Islet precursor cell (in vitro differentiated cells): ENCODE measurements around the gene RAD18.

ENCODE experiments used
- DNase-seq: peaks from one replicate; pipeline ENCODE4 v3.0.0-alpha.2; 2018

Gene RAD18

DNA sequence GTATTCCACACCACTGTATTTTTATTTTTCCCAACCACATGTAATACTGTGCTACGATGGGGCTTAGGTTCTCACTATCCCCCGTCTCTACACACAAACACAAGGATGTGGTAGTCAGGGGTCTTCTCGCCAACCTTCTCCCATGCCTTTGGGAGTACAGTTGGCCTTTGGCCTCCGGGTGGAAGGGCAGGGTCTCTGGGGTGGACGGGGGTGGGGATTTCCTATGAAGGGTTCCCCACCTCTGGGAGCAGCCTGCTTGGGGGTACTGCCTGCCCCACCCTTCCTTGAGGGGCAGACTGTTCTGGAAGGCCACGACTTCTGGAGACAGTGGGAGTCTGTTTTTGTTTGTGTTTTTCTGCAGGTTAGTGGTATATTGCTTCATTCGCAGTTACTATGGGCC is 21.3 kb upstream of the RAD18 start:
- peak; percentile 23 for DNase-seq

DNA sequence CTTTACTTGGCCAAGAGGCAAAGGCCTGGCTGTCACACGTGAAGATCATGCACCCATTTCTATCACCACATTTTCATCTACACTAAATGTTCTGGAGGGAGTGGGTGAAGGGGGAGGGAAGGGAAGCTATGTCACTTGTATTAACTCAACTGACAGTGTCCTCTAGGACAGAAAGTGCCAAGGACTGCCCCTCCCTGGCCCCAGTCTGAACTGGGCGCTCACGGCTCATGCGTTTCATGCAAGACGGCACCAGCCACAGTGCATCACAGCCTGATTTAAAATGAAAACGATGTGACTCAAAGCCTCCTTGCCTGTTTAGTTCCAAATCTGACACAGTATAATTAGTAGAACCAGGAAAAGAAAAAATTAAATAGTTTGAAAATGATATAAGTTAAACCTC is 20.8 kb upstream of the RAD18 start:
- peak; percentile 29 for DNase-seq

DNA sequence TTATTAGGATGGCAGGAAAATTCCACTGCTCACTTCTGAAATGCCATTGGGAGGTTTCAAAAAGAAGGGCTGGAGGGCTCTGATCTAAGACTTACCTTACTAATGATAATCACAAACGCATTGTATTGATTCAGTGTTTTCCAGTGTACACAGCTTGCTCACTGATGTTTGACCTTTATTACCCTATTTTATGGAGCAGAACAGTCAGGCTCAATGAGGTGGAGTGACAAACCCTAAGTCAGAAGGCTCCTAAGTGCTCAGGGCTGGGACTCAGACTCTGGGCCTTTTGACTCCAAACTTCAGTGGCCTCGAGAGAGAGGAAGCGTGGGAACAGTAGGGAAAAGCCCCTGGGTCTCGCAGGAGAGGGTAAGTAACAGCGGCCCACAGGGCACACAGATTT is 20.3 kb upstream of the RAD18 start:
- DNase-seq: no peak

DNA sequence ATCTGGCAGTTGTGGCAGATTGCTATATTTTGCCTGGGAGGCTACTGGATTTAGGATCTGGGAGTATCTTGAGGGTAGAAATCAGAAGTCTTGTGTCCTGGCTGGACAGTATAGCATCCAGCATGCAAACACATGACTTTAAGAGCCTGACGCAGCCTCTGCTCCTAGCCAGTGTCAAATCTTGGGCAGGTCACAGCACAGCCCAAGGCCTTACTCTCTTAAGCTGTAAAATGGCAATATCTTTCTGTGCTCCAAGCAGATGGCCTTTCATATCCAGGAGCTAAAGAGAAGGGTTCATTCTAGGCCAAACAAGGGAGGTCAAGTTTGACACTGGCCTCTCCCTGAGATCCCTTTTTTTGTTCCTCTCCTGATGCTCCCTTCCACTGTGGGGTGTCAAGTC is 19.8 kb upstream of the RAD18 start:
- peak; percentile 17 for DNase-seq

DNA sequence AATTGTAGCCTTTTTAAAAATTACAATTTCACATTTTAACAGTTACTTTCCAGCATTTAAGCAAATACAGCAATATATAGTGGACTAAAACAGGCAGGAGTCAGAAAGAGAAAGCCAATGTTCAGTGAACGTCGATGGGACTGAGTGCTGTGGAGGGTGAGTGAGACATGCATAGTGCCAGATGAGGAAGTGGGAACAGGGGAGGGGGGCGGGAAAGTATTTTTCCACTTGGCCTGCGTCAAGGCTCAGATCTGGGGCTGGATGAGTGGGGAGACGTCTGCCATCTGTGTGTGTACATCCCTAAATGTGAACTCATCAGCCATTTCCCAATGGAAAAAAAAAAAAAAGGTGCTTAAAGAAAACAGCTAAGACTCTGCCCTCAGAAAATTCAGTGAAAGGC is 19.2 kb upstream of the RAD18 start:
- DNase-seq: peak; percentile 49

DNA sequence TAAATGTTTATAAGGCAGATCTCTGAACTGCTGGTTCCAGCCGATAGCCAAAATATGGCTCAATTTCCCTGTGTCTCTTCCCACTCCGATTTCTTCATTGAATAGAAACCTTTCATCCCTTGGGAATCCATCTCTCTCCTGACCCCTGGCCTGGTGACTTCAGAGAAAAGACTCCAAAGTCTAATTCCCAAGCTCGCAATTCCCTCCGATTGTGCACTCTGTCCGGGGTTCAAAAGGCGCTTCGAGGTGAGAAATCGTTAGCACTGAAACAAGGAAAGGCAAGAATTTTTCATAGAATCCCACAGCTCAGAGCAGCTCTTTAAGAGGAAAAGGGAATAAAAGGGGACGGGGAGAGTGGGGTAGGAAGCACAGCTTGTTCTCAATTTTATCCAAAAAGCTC is 18.4 kb upstream of the RAD18 start:
- DNase-seq: peak; percentile 18

DNA sequence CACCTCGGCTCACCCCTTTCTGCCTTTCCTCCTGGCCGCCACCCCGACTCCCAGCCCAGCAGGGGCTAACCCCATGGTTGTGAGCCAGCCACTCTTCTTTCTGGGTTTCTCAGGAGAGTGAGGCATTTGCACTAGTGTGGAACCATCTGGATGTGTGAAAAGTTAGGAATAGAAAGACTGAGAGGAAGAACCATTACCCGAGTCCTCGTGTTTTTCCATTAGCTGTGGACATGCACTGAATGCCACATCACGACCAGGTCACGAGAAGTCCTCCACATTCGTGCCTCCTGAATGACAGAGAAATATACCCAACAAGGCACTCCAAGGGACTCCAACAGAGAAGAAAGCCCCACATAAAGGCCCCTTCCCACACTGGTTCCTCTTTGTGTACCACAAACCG is 18.0 kb upstream of the RAD18 start:
- DNase-seq: no peak

DNA sequence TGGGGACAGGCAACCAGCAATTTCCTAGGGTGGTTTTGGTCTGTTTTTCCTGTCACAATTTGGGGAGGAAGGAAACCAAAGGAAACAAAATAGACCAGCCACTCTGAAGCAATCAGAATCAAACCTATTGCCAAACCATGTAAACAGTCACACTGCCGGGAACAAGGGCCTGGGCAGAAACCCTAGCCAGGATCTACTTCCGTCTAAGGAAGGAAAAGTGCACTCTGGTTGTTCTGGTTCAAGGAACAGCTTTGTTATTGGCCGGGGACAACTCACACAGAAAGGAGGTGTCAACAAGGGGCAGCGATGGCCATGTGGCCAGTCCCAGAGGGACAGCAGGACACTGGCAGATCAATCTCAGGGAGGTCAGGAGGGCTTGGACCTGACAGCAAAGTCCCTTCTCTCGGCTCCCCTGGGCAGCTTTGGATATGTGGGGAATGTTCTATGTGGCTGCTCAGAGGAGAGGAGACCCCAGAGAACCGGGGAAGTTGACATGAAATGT is 17.5 kb upstream of the RAD18 start:
- no peak for DNase-seq

DNA sequence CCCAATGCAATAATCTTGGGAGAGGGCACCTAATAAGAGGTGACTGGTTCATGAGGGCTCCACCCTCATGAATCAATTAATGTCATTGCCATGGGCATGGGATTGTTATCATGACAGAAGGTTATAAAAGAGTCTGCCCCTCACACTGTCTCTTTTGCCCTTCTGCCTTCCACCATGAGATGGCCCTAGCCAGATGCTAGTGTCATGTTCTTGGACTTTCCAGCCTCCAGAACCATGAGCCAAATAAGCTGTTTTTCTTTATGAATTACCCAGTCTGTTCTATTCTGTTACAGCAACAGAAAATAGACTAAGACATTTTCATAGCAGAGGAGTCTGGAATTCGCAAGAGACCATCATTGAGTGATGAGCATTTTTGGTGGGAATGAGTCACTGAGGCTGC is 16.0 kb upstream of the RAD18 start:
- no peak for DNase-seq

DNA sequence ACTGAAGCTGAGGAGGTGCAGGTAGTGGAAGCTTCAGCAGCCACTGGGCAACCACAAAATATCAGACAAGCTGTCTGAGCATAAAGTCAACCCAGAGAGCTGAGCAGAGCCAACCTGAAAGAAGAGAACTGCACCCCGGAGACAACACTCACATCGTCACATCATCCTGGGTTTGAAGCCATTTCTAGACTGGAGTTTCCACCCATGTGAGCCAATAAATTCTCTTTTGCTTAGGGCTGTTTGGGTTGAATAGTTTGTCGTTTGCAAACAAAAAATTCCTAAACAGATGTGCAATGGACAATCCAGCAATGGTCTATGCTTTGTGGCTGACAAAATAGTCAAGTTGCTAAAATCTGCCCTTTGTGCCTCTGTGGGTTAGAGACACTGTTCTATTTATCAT is 15.3 kb upstream of the RAD18 start:
- no peak for DNase-seq

DNA sequence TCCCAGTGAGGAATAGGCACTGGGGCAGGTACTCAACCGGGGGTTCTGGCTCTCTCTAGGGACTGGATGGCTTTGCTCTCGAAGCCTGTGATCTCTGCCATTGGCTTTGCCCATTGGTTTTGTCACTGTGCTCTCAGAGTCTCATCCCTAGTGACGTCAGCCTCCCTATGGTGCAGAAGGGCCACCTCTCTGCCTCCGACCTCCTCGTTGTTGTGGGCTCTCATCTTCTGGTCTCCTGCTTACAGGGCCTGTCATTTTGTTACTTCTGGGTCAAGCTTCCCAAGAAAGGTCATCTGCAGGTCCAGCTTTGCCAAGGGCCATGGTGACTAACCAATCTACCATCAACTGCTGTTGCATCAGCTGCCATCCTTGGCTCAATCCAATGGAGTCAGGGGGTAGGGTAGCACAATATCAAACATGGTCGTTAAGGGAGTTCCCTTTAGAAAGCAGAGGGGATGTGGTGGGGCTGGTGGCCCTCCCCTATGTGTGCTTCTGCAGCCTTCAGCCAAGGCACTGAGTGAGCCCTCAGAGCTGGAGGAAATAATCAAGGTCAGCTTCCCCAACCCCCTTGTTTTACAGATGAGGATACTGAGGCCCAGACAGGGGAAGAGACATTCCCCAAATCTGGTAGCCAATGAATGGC is 13.4 kb upstream of the RAD18 start:
- no peak for DNase-seq

DNA sequence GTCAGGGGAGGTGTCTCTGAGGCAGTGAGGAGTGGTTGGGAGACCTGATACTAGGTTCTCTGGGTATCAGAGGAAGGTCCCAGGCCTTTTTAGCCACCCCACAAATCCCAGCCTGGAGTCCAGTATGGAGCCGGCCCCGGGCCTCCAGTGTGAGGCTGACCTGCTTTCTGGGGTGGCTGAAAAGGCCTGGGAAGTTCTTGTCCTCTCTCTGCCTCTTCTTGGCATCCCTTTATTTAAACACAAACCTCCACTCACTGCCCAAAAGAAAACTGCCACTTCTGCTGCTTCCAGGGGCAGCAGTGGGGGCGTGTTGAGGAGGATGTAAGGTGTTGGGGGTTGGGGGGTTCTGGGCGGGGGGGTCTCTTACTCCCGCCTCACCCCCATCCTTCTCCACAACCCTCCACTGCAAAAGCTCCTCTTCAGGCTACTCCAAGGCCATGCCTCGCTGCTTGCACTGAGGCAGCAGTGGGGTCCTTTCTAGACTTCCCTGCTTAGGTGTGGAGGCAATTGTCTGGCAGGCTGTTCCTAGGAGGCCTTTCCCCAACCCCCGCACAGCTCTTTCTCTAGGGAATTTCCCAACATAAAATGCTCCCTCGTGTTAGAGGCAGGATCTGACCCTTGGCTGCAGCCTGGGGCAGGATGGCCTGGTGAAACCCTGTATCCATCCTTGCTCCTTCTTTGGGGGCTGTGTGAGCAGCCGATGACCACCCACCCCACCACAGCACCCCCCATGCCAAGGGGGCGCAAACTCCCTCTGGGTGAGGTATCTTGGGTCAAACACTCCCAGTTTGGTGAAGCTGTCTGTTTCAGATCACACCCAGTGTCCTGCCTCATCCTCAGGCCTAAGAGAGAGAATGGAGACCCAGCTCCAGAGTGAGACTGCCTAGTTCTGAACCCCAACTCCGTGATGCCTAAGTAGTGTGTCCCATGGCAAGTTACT is 12.1 kb upstream of the RAD18 start:
- peak; percentile 42 for DNase-seq

DNA sequence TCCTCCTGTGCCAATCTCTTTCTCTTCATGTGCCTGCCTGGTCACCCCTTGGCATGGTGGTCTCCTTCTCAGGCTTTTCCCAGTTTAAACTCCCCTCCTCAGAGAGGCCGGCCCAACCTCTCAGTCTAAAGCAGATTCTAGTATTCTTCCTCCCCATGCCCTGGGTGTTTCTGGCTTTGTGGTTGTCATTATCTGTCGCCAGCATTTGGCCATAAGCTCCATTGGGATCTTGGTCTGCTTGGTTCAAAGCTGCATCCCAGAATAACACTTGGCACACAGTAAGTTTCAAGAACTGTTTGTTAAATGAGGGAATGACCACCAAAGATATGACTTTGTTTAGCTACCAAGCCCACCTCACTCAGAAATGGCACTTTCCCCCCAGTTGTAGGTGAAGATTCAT is 11.2 kb upstream of the RAD18 start:
- DNase-seq: no peak

DNA sequence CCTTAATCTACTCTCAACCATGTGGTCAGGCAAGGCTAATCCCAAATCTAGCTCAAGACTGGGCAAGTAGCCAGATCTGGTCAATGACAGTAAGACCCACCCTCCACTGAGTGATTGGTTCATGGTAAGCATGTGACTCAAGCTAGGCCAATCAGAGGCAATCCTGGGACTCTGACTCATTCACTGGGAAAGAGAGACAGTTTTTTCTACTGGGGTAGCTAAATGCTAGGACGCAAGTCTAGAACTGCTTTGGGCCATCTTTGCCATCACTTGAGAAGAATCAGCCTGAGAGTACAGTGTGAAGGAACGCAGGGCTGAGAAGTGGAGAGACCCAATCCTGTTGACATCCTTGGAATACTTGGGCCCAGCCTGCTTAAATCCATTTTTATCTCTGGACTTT is 9.4 kb upstream of the RAD18 start:
- no peak for DNase-seq

DNA sequence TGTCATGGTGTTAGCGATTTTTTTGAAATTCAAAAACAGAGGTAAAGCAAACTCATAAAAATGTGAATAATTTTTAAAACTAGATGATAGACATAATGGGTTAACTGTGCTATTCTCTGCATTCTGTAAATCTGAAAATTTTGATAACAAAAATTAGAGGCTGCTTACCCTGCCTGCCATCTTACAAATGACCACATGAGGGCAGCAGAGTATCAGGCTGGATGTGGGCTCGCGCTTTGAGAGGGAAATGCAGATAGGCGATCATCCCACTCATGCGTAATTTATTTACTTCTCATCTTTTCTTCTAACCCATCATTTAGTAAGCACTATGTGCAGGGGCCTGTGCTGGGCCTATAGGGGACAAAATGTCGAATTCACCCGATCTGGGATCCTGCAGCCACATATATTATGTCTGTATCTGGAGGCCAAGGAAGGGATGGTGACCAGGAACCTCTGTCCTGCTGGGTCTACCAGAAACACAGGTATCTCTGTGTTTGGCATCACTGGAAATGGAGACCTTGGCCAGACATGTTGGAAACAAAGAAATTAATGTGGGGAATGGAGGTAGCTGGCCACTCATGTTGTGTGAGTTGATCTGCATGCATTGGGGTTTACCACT is 7.8 kb upstream of the RAD18 start:
- DNase-seq: no peak

DNA sequence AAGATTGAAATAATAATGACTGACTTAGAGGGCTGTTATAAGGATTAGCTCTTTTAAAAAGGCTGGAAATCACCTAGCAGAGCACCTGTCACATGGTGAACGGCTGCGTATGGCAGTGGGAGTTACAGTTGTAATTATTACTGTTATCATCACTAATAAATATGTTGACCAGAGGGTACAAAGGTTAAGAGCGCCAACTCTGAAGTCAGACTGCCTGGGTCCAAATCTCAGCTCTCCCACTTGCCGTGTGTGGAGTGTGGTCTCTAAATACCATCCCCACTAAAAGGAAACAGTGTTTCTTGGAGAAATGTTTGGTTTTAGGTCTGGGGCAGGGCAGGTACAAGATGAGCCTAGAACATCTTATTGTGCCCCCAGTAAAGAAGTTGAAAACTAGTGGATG is 6.0 kb upstream of the RAD18 start:
- DNase-seq: no peak

DNA sequence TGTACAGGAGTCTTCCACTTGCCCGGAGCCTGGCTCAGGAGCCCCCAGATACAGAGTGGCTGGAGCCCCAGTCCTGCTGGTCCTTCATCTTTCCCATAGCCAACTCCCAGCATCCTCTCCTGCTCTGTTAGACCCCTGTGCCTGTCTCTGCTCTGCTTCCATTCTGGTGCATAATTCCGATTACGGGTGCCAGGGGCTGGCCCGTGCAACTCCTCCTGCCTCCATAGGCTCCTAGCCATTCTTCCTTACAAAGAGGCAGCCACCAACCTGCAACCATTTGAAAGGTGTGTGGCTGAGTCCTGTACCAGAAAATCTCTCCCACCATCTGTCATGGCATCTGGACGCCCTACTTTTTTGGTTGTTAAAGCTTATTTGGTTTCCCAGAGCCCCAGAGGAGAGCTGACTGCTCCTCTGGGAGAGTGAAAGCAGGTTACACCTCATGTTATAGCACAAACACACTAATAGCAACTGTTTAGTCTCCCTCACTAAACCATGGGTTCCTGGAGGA is 5.2 kb upstream of the RAD18 start:
- no peak for DNase-seq

DNA sequence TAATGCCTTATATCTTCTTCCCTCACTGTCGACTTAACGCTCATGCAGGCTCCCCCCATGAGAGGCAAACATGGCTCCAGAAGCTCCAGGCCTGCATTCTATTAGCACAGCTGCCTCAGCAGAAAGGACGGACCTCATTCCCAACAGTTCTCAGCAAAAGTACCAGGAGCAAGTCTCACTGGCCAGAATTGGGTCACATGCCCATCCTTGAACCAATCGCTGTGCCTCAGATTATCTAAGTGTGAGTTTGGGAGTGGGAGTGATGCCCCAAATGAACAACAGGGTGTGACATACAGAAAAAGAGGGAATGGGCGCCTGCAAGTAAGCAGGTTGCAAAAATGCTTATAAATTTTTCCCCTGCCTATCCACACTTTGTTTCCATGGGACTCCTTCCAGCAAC is 4.3 kb upstream of the RAD18 start:
- DNase-seq: no peak

DNA sequence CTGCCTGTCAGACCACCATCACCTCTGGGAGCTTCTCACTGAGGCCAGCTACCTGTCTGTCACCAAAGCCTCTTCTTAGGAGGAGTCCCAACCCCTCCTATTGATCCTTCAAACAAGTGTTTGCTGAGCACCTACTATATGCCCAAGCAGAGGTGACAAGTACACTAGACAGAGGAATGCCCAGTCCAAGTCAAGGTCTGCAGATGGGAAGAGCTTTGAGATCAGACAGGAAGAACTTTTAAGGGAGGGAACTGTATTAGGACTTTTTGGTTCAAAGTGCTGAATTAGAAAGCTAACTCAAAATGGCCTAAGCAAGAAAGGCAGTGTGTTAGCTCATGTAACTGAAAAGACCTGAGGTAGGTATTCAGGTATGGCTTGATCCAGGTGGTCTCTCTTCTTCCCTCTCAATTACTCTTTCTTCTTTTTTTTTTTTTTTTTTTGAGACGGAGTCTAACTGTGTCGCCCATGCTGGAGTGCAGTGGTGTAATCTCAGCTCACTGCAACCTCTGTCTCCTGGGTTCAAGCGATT is 3.6 kb upstream of the RAD18 start:
- no peak for DNase-seq

DNA sequence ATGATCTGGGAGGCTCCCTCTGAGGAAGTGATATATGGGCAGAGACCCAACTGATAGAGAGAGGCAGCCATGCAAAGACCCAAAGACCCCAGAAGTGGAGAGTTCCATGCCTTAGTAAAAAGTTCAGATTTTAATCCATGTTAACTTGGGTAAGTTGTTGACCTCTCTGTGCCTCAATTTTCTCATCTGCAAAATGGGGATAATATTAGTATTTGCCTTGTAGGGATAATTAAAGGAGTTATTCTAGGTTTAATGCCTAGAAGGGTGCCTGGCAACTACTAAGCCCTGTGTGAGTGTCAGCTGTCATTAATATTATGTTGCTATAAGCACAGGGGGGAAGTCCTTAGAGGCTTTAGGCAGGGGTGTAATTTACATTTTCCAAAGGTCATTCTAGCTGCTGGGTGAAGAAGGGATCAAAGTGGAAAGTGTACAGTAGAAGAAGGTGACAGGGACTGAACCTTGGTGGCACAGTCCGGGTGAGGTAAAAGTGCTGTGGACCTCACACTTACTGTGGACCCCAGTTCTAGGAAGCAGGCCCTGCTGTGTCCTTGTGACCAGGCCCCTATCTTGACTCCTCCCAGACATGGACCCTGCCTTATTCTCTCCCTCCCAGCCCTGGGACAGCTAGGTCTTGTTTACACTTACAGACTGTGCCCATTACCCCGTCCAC is 3.0 kb upstream of the RAD18 start:
- no peak for DNase-seq

DNA sequence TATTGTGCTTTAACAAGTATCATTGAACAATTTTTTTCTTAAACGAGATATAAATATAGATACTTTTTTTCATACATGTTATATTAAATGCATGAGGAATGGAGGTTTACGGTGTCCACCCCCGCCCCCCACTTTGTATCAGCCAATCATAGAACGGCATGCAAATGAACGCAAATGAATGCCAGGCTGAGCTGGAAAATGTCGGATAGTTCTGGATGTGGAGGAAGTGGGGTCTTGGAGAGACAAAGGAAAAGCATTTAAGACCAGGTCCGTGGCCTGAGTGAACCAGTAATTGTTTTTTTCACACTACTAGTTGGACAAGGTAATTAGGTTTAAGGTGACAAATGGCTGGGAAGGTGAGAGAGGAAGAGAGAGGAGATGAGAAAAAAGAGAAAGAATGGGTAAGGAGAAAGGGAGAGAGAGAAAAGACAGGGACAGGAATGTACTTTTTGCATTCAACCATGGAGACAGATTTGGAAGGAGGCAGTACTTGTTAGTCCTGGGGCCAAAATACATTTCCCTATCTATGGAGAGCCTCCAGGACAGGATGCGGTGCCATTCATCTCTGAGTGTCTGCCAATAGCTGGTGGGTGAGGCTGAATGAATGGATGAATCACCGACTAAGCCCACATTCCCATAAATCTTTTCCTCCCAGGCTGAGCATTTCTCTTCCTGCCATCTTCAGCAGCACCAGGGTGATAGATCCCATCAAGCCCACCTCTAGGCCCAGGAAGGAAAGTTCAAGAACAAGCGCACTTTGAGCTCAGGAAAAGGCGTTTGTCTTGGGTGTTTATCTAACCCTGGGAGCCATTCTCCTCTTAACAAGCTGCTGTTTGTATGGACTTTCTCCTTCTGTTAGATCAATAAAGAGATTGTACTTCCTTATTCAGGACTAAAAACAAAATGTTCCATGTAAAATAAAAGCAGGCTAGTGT is 1.4 kb upstream of the RAD18 start:
- peak; percentile 90 for DNase-seq
